ENCODE results near the gene NEUROD4. TPM values are rescaled to one million over a fixed set of nuclear protein-coding genes. Genes with fewer than 3 reads are reported as not detected.

NEUROD4 gene
- total RNA-seq, 1 donor from 2014 or later, result 1.6 TPM

DNA sequence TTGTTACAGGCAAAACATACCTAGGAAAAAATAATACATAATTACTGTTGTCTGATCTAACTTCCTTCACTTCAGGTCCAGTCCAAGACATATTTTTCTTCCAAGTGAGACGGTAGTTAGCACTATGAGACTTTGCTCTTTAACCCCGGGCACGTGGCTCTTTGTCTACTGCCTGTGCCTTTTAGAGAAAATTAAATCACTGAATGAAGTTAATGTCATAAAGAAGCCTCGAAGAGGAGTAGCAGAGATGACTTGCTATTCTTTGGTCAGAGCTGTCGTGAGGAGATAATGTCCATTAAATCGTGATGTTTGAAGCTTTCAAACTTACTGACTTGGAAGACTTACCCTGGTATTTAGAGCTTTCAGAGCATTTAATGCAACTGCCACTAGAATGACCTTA, 43.9 kb upstream of the NEUROD4 start:
- H3K4me1 Mint-ChIP-seq (ENCODE audit: unreplicated experiment), result no peaks in the 10 kb centered on the region
- no peak for DNase-seq (ENCODE audit: extremely low spot score, unreplicated experiment)
- peaks cover 20% of the 10 kb centered on the region for H3K27me3 Mint-ChIP-seq
- H3K4me3 Mint-ChIP-seq, result no peak overlapping the region
- no peaks in the 10 kb centered on the region for H3K9me3 Mint-ChIP-seq
- H3K27ac Mint-ChIP-seq, result no peak overlapping the region
- H3K36me3 Mint-ChIP-seq, result no peaks in the 10 kb centered on the region
- TF ChIP-seq, protein P1, sequence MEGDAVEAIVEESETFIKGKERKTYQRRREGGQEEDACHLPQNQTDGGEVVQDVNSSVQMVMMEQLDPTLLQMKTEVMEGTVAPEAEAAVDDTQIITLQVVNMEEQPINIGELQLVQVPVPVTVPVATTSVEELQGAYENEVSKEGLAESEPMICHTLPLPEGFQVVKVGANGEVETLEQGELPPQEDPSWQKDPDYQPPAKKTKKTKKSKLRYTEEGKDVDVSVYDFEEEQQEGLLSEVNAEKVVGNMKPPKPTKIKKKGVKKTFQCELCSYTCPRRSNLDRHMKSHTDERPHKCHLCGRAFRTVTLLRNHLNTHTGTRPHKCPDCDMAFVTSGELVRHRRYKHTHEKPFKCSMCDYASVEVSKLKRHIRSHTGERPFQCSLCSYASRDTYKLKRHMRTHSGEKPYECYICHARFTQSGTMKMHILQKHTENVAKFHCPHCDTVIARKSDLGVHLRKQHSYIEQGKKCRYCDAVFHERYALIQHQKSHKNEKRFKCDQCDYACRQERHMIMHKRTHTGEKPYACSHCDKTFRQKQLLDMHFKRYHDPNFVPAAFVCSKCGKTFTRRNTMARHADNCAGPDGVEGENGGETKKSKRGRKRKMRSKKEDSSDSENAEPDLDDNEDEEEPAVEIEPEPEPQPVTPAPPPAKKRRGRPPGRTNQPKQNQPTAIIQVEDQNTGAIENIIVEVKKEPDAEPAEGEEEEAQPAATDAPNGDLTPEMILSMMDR (conservative IDR thresholded peaks at IDR 0.05), result no peak

DNA sequence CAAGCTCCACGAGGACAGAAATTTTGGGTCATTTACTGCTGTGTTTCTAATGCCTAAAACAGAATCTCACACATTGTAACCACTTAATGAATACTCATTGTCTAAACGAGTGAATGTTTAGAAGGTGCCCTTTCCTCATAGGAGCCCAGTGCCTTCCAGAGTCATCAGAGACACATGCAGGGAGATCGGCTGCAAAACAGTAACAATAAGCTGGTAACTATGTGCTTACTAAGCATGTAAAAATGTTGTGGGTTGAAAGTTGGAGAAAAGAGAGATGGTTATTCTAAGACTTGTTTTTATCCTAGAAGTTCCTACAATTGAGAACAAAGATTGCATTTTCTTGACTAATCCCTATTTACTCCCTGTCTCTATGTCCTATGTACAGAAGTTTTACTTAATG, 42.6 kb upstream of the NEUROD4 start:
- Mint-ChIP-seq H3K27ac (no peak overlapping the region), H3K36me3 (no peaks in the 10 kb centered on the region), H3K4me1 (ENCODE audit: unreplicated experiment) (no peaks in the 10 kb centered on the region), H3K27me3 (peaks cover 28% of the 10 kb centered on the region), H3K9me3 (no peaks in the 10 kb centered on the region), H3K4me3 (no peak overlapping the region)
- no peak for DNase-seq (ENCODE audit: extremely low spot score, unreplicated experiment)
- TF ChIP-seq, protein P1 (conservative IDR thresholded peaks at IDR 0.05), result no peak

DNA sequence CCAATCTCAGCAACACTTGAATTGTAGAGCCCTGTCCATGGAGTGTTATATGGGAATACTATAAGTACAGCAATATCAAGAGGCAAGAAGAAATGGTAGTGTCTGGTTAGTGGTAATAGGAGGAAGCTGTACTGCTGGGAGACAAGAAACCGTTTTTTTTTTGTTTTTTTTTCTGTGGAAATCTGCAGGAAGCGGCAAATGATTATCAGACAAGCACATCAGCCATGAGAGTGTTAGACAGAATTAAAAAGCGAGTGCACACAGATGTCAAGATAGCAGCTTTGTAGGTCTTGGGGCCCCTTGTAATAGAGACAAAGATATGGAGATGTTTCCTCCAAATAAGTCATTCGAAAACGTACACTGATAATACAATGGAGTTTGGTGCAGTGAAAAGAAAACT, 41.9 kb upstream of the NEUROD4 start:
- H3K9me3 Mint-ChIP-seq, result no peaks in the 10 kb centered on the region
- no peaks in the 10 kb centered on the region for H3K4me1 Mint-ChIP-seq (ENCODE audit: unreplicated experiment)
- H3K27me3 Mint-ChIP-seq, result peaks cover 31% of the 10 kb centered on the region
- DNase-seq (ENCODE audit: extremely low spot score, unreplicated experiment), result no peak
- no peak overlapping the region for H3K27ac Mint-ChIP-seq
- no peak overlapping the region for H3K4me3 Mint-ChIP-seq
- TF ChIP-seq, protein P1 (conservative IDR thresholded peaks at IDR 0.05), result no peak
- no peaks in the 10 kb centered on the region for H3K36me3 Mint-ChIP-seq

DNA sequence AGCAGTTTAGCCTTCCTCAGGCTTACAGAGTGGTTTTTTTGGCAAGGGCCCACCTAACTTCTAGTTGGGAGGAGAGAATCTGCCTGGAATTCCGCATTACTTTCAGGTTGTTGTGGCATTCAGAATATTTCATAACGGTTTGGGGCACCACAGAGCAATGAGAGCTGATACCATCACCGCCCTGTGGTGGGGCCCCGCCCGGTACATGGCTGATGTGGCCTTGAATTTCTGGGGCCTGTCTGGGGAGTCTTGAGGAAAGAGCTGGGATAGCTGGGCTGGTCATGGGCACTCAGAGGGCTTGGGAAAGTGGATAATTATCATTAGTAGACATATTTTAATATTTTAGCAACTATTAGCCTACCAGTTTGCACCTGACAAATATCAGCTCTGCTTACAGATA, 39.4 kb upstream of the NEUROD4 start:
- Mint-ChIP-seq H3K27ac (no peak overlapping the region), H3K4me1 (ENCODE audit: unreplicated experiment) (no peaks in the 10 kb centered on the region), H3K4me3 (no peak overlapping the region), H3K36me3 (no peaks in the 10 kb centered on the region), H3K9me3 (no peaks in the 10 kb centered on the region), H3K27me3 (peaks cover 37% of the 10 kb centered on the region)
- no peak for DNase-seq (ENCODE audit: extremely low spot score, unreplicated experiment)
- TF ChIP-seq, protein P1 (conservative IDR thresholded peaks at IDR 0.05), result no peak

DNA sequence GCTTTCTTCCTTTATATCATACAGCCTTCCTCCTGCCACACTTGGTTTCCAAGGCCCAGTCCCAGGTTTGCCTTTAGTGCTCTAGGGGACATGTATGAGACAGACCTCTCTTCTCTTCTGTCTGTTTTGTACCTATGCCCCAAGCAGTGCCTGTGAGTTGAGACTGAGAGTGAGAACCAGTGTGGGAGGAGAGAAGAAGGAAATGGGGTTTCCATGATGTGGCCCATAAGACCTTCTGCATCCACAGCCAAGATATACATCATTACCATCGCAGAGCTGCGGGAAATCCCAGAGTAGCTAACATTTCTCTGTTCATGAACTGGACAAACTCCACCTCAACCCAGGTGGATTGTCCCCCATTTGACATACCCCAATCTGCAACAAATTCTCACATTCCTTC, 38.0 kb upstream of the NEUROD4 start:
- Mint-ChIP-seq H3K4me3 (no peak overlapping the region), H3K27me3 (peaks cover 32% of the 10 kb centered on the region), H3K36me3 (no peaks in the 10 kb centered on the region), H3K4me1 (ENCODE audit: unreplicated experiment) (no peaks in the 10 kb centered on the region), H3K9me3 (no peaks in the 10 kb centered on the region), H3K27ac (no peak overlapping the region)
- TF ChIP-seq, protein P1 (conservative IDR thresholded peaks at IDR 0.05), result no peak
- no peak for DNase-seq (ENCODE audit: extremely low spot score, unreplicated experiment)

DNA sequence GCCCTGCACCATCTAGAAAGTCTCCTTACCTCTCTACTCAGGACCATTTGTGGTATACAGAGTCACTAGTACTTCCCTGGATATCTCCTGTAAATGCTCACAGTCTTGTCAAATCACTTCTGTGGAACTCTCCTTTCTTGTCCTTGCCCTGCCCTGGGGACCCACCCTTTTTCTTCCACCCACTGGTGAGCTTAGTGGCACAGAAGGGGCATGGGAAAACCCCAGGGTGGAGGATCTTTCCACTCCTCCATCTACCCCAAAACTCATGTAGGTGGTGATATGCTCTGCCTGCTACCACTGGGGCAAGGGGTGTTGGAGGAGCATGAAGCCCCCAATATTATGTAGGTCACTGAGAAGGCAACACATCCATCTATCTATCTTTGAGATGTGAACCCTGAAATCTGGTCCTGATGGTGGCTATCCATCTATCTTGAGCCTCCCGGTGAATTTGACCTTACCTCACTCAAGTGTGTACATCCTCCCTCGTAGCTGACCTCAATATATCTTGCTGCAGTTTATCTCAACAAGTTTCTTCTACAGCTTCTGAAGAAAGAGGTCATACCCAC, 36.2 kb upstream of the NEUROD4 start:
- no peaks in the 10 kb centered on the region for H3K9me3 Mint-ChIP-seq
- no peak overlapping the region for H3K27ac Mint-ChIP-seq
- no peaks in the 10 kb centered on the region for H3K4me1 Mint-ChIP-seq (ENCODE audit: unreplicated experiment)
- no peak for DNase-seq (ENCODE audit: extremely low spot score, unreplicated experiment)
- H3K36me3 Mint-ChIP-seq, result no peaks in the 10 kb centered on the region
- TF ChIP-seq, protein P1 (conservative IDR thresholded peaks at IDR 0.05), result no peak
- peaks cover 28% of the 10 kb centered on the region for H3K27me3 Mint-ChIP-seq
- no peak overlapping the region for H3K4me3 Mint-ChIP-seq
